ENCODE results near the gene ANO6.

- TF ChIP-seq, protein P1, sequence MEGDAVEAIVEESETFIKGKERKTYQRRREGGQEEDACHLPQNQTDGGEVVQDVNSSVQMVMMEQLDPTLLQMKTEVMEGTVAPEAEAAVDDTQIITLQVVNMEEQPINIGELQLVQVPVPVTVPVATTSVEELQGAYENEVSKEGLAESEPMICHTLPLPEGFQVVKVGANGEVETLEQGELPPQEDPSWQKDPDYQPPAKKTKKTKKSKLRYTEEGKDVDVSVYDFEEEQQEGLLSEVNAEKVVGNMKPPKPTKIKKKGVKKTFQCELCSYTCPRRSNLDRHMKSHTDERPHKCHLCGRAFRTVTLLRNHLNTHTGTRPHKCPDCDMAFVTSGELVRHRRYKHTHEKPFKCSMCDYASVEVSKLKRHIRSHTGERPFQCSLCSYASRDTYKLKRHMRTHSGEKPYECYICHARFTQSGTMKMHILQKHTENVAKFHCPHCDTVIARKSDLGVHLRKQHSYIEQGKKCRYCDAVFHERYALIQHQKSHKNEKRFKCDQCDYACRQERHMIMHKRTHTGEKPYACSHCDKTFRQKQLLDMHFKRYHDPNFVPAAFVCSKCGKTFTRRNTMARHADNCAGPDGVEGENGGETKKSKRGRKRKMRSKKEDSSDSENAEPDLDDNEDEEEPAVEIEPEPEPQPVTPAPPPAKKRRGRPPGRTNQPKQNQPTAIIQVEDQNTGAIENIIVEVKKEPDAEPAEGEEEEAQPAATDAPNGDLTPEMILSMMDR (IDR thresholded peaks at IDR 0.05): no peak
- no peak for TF ChIP-seq ZFX (IDR thresholded peaks at IDR 0.05; ENCODE audit: borderline replicate concordance)
Observed at GRCh38 chr12:45304514-45305178, 88.8 kb downstream of the ANO6 start.
